Measurements from ENCODE around the gene CCDC188. TPM values are rescaled to one million over a fixed set of nuclear protein-coding genes. Genes with fewer than 3 reads are reported as not detected.

The CCDC188 gene
- total and polyA plus RNA-seq, 2 of the 8 experiments (the other 6 are each of a cell fraction or from before 2014, with no cell fraction given), result not detected

DNA sequence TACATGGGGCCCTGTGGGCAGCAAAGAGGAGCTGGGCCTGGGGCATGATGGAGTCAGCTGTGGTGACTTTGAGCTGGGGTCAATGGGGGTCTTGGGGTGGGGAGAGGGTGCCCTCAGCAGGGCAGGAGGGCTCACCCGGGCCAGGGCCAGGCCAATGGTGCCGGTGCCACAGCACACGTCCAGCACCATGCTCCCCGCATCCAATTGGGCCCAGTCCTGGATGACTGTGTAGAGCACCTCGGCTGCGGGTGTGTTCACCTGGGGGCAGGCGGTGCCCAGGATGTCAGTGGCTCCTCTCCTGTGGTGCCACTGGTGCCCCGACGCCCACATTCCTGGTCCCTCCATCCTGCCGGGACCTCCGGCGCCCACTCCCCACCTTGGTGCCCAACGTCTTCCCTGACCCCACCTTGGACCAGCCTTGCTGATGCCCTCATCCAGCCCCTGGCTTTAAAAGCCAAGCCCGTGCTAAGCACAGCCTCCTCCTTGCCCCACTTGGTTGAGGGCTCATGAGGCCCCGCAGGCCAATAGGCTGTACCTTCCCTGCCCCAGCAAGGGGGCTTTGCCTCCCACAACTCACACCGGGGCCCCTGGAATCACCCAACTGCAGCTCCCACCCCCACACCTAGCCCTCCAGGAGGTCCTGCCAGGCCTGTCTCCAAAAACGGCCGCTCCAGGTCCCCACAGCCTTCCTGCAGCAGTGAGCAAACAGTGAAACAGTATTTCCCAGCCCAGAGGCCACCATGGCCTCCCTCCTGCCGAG, 37.1 kb downstream of the CCDC188 start:
- Histone ChIP-seq H4K91ac (replicated peaks; ENCODE audit: insufficient read length, low read length) (no peak overlapping the region), H2AK5ac (ENCODE audit: low read depth, low read length) (no peak overlapping the region), H3K9ac (replicated peaks in 1 of 4; ENCODE audit: extremely low read depth in 1 of 4, low read depth in 3 of 4, low read length in 3 of 4) (no peak overlapping the region), H3K23me2 (ENCODE audit: low read depth, low read length) (no peaks in the 10 kb centered on the region; the same call in 1 of the 2 replicates), H3K4me2 (ENCODE audit: insufficient read depth in 1 of 2, low read depth in 2 of 2, low read length in 2 of 2) (no peak overlapping the region), H3K14ac (ENCODE audit: insufficient read length) (no peak overlapping the region), H3K9me3 (ENCODE audit: insufficient read depth in 2 of 2, low read depth in 1 of 2, low read length in 1 of 2) (no peaks in the 10 kb centered on the region), H3K27ac (ENCODE audit: low read depth, low read length) (no peak overlapping the region), H2BK12ac (ENCODE audit: low read depth, low read length) (no peak overlapping the region), H2BK20ac (ENCODE audit: low read length) (no peak overlapping the region), H3K27me3 (replicated peaks in 1 of 4; ENCODE audit: control insufficient read depth in 3 of 4, extremely low read depth in 1 of 4, insufficient read depth in 3 of 4, low read length in 3 of 4) (no peaks in the 10 kb centered on the region), H3K36me3 (ENCODE audit: control insufficient read depth in 2 of 4, insufficient read depth in 4 of 4, low read length in 3 of 4) (peaks cover 19 to 41% (median 34%) of the 10 kb centered on the region in 4 experiments), H3K23ac (ENCODE audit: insufficient read length) (no peak overlapping the region), H3K4me3 (ENCODE audit: extremely low read depth in 1 of 4, insufficient read depth in 2 of 4, low read depth in 3 of 4, low read length in 4 of 4) (no peak overlapping the region), H4K20me1 (replicated peaks in 1 of 2; ENCODE audit: control insufficient read depth in 1 of 2, insufficient read depth in 2 of 2, low read length in 2 of 2) (peaks cover 9 to 21% of the 10 kb centered on the region in 2 experiments), H4K8ac (ENCODE audit: extremely low read depth, insufficient read depth, low read length) (peak overlapping the region; percentile 45), H2AFZ (ENCODE audit: low read length) (no peak overlapping the region), H3K79me2 (ENCODE audit: control insufficient read depth in 1 of 2, insufficient read depth in 2 of 2, low read length in 2 of 2) (peaks cover 7 to 28% of the 10 kb centered on the region in 2 experiments), H2BK120ac (replicated peaks; ENCODE audit: low read depth, low read length) (no peak overlapping the region), H3K4me1 (replicated peaks in 1 of 4; ENCODE audit: control insufficient read depth in 3 of 4, insufficient read depth in 4 of 4, low read length in 3 of 4) (peaks cover 0 to 3% (median 2%) of the 10 kb centered on the region in 4 experiments; a peak in 5 of 7 replicates), H3K56ac (replicated peaks; ENCODE audit: insufficient read length, low read depth, low read length) (no peak overlapping the region), H2BK5ac (ENCODE audit: low read depth, low read length) (no peak overlapping the region), H3K4ac (replicated peaks; ENCODE audit: insufficient read length, low read depth, low read length) (no peak overlapping the region), H4K5ac (ENCODE audit: insufficient read length, low read depth, low read length) (no peak overlapping the region), H3K18ac (ENCODE audit: extremely low read depth, low read length) (no peak overlapping the region), H3K79me1 (ENCODE audit: low read depth, low read length) (peaks cover 4% of the 10 kb centered on the region; the same call in 1 of the 2 replicates), H2BK15ac (ENCODE audit: low read length) (no peak overlapping the region)
- DNase-seq (ENCODE audit: low read depth in 1 of 2, low spot score in 2 of 2) (no peak), FAIRE-seq (no peak)
- ChIA-PET POLR2A (ENCODE audit: partially characterized antibody) (interaction anchor here (1.1 to 22.7 kb wide), 8 partner anchors 8 to 142 kb away, joined by 3 to 598 read pairs (median 8); partner anchors contain the start of gene ZDHHC8), CTCF (ENCODE audit: partially characterized antibody) (interaction anchor here (1.6 kb wide), 1 partner anchor 20 kb away, joined by 4 read pairs; no protein-coding TSS in a partner anchor)
- 93% methylated on average over 19 of the region's 19 CpGs; no CpG with 5 or more reads in 1 of the 2 experiments for WGBS, 2 experiments (ENCODE audit: extremely low coverage in 1 of 2, insufficient coverage in 1 of 2, insufficient read length in 1 of 2, insufficient replicate concordance in 2 of 2, low coverage in 1 of 2, low lambda C conversion rate in 2 of 2, missing lambda C conversion rate in 1 of 2)
- TF ChIP-seq MAFK (IDR thresholded peaks at IDR 0.05; ENCODE audit: low read depth, low read length) (no peak), TBP (IDR thresholded peaks at IDR 0.05; ENCODE audit: low read depth, low read length) (no peak), SP4 (IDR thresholded peaks at IDR 0.05; ENCODE audit: low read length) (no peak), TCF12 (IDR thresholded peaks at IDR 0.05; ENCODE audit: low read depth, low read length) (no peak), KDM4A (IDR thresholded peaks at IDR 0.05; ENCODE audit: low read depth, low read length, severe bottlenecking) (no peak)
- TF ChIP-seq, protein P1, sequence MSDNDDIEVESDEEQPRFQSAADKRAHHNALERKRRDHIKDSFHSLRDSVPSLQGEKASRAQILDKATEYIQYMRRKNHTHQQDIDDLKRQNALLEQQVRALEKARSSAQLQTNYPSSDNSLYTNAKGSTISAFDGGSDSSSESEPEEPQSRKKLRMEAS (IDR thresholded peaks at IDR 0.05), result no peak
